Ishikawa (cell line): Measurements from ENCODE around the gene ENTREP1.

Source experiments
- CEBPB ChIP-seq: IDR thresholded peaks from 2 replicates; pipeline ENCODE4 v1.6.1; 2012
- CREB1 ChIP-seq: IDR thresholded peaks from 2 replicates; pipeline ENCODE4 v1.6.1; 2012; ENCODE audit warnings: low read depth
- EGR1 ChIP-seq: IDR thresholded peaks from 2 replicates; pipeline ENCODE4 v1.6.1; 2012
- EP300 ChIP-seq: IDR thresholded peaks from 2 replicates; pipeline ENCODE4 v1.6.1; 2012; ENCODE audit warnings: borderline replicate concordance
- FOXM1 ChIP-seq: IDR thresholded peaks from 2 replicates; pipeline ENCODE4 v1.6.1; 2012; ENCODE audit warnings: low read depth, borderline replicate concordance
- NFIC ChIP-seq: IDR thresholded peaks from 2 replicates; pipeline ENCODE4 v1.6.1; 2012
- RAD21 ChIP-seq: IDR thresholded peaks from 2 replicates; pipeline ENCODE4 v1.6.1; 2012; ENCODE audit warnings: low read depth
- TAF1 ChIP-seq: IDR thresholded peaks from 2 replicates; pipeline ENCODE4 v1.6.1; 2012; ENCODE audit warnings: low read depth, mild to moderate bottlenecking
- TCF12 ChIP-seq: IDR thresholded peaks from 2 replicates; pipeline ENCODE4 v1.6.1; 2012; ENCODE audit warnings: low read depth
- TEAD4 ChIP-seq: IDR thresholded peaks from 2 replicates; pipeline ENCODE4 v1.6.1; 2012
- YY1 ChIP-seq: IDR thresholded peaks from 2 replicates; pipeline ENCODE4 v1.6.1; 2012; ENCODE audit warnings: low read depth
- ZBTB7A ChIP-seq: IDR thresholded peaks from 2 replicates; pipeline ENCODE4 v1.6.1; 2012; ENCODE audit warnings: low read depth
- TF ChIP-seq, protein P1 (sequence below): IDR thresholded peaks from 2 replicates; pipeline ENCODE4 v1.6.1; 2012
- TF ChIP-seq, protein P2 (sequence below): IDR thresholded peaks from 2 replicates; pipeline ENCODE4 v1.6.1; 2012
- TF ChIP-seq, protein P3 (sequence below): IDR thresholded peaks from 2 replicates; pipeline ENCODE4 v1.6.1; 2012; ENCODE audit warnings: low read depth, mild to moderate bottlenecking

Gene ENTREP1

DNA sequence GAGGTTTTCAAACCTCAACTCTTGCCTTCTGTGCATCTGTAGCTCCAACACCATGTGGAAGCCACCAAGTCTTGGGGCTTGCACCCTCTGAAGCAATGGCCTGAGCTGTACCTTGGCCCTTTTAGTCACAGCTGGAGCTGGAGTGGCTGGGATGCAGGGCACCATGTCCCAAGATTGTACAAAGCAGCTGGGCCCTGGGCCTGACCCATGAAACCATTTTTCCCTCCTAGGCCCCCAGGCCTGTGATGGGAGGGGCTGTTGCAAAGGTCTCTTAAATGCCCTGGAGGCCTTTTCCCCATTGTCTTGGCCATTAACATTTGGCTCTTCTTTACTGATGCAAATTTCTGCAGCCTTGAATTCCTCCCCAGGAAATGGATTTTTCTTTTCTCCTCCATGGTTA, 11.8 kb upstream of the ENTREP1 start:
- TF ChIP-seq, protein P1, sequence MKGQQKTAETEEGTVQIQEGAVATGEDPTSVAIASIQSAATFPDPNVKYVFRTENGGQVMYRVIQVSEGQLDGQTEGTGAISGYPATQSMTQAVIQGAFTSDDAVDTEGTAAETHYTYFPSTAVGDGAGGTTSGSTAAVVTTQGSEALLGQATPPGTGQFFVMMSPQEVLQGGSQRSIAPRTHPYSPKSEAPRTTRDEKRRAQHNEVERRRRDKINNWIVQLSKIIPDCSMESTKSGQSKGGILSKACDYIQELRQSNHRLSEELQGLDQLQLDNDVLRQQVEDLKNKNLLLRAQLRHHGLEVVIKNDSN = no peak
- no peak for TF ChIP-seq ZBTB7A
- no peak for TF ChIP-seq RAD21
- TF ChIP-seq TCF12 = no peak
- no peak for TF ChIP-seq TAF1
- TF ChIP-seq NFIC = no peak
- TF ChIP-seq, protein P2, sequence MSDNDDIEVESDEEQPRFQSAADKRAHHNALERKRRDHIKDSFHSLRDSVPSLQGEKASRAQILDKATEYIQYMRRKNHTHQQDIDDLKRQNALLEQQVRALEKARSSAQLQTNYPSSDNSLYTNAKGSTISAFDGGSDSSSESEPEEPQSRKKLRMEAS = no peak
- TF ChIP-seq, protein P3, sequence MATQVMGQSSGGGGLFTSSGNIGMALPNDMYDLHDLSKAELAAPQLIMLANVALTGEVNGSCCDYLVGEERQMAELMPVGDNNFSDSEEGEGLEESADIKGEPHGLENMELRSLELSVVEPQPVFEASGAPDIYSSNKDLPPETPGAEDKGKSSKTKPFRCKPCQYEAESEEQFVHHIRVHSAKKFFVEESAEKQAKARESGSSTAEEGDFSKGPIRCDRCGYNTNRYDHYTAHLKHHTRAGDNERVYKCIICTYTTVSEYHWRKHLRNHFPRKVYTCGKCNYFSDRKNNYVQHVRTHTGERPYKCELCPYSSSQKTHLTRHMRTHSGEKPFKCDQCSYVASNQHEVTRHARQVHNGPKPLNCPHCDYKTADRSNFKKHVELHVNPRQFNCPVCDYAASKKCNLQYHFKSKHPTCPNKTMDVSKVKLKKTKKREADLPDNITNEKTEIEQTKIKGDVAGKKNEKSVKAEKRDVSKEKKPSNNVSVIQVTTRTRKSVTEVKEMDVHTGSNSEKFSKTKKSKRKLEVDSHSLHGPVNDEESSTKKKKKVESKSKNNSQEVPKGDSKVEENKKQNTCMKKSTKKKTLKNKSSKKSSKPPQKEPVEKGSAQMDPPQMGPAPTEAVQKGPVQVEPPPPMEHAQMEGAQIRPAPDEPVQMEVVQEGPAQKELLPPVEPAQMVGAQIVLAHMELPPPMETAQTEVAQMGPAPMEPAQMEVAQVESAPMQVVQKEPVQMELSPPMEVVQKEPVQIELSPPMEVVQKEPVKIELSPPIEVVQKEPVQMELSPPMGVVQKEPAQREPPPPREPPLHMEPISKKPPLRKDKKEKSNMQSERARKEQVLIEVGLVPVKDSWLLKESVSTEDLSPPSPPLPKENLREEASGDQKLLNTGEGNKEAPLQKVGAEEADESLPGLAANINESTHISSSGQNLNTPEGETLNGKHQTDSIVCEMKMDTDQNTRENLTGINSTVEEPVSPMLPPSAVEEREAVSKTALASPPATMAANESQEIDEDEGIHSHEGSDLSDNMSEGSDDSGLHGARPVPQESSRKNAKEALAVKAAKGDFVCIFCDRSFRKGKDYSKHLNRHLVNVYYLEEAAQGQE = no peak
- no peak for TF ChIP-seq EGR1
- TF ChIP-seq YY1 = no peak
- no peak for TF ChIP-seq TEAD4
- no peak for TF ChIP-seq CREB1
- no peak for TF ChIP-seq EP300
- no peak for TF ChIP-seq CEBPB
- TF ChIP-seq FOXM1 = no peak

DNA sequence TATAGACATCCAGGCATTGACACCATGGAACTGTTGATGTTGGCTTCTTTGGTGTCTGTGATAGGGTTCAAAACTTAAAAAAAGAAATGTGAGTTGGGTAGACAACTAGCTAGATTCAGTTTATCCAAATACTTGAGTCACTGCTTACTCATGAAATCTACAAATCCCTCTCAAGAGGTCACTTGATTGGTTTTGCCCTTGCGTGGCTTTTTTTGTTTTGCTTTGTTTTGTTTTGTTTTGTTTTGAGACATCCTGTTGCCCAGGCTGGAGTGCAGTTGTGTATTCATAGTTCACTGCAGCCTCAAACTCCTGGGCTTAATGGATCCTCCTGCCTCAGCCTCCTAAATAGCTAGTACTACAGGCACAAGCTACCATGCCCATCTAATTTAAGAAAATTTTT, 10.5 kb upstream of the ENTREP1 start:
- no peak for TF ChIP-seq RAD21

DNA sequence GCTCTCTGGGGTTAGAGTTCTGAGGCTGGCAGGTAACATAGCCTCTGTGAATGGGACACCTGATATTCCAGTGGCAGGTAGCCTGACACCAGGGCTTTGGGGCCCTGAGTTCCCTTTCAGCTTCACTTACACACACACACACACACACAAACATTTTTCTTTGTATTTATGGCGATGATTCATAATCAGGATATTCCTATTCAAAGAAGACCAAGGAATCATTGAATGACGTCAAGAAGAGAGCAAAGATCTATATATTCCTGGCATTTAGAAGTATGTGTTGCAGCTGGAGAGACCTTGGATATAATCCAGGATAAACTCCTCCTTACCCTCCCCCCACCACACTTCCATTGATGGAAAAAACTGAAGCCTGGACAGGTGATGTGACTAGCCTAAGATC, 7.9 kb upstream of the ENTREP1 start:
- TF ChIP-seq ZBTB7A = no peak
- TF ChIP-seq FOXM1 = no peak
- TF ChIP-seq CREB1 = no peak

DNA sequence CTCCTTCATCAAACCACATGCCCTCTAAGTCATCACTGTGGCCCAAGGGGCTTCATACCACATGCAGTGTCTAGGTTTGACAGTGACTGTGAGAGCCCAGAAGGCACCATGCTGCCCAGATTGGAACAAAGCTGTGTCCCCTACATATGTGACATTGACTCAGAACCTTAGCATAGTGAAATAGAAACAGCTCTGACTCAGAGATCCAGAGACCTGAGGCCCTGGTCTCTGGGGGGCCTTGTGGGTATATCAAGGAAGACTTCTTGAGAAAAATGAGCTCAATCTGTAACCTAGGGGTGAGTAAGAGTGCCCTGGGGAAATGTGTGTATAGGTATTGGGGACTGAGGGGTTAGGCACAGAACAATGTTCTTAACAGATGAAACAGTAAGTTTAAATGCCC, 7.1 kb upstream of the ENTREP1 start:
- TF ChIP-seq, protein P1 = no peak
- TF ChIP-seq ZBTB7A (no peak), FOXM1 (no peak), TCF12 (no peak), EP300 (no peak), NFIC (no peak)
- TF ChIP-seq, protein P2 = no peak

DNA sequence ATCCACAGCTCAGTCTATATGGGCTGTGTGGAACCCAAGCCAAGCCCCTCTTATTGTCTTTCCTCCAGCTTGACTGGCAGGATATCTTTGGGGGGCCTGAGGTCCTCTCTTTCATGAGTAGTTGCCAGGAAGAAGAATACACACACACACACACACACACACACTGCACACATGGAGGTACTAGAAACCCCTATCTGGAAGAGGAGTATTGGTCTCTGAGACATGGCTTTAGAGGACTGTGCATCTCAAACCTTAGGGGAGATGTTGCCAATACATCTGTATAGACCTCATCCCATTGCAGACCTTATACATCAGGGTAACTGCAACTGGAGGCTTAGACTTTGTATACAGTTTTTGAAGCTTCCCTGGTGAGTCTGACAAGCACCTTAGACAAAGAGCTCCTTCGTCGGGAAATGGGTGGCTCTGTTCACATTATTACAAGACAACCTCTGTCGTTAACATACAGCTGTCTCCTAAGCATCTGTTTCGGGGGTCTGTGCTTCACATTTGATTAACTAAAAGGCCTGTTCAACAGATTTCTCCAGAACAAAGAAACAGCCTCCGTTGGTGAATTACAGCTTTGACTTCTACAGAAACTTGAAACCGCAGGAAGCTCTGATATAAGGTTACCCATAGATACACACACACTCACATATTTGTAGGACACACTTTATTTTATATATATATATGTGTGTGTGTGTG, 5.5 kb upstream of the ENTREP1 start:
- TF ChIP-seq, protein P1 = no peak
- no peak for TF ChIP-seq TAF1
- no peak for TF ChIP-seq YY1
- TF ChIP-seq, protein P2 = no peak
- TF ChIP-seq CREB1 = no peak
- TF ChIP-seq EGR1 = no peak
- no peak for TF ChIP-seq TCF12
- TF ChIP-seq CEBPB = no peak

DNA sequence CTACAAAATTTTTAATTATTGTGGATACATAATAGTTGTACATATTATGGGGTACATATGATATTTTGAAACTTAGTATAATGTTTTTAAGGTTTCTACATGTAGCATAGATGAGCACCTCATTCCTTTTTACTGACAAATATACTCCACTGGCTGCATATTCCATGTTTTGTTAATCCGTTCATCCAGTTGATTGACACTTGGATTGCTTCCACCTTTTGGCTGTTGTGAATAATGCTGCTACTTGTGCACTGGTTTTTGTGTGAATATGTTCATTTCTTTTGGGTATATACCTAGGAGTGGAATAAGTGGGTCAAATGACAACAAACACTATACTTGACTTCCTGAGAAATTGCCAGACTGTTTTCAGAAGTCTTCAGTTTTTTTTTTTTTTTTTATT, 2.8 kb upstream of the ENTREP1 start:
- TF ChIP-seq, protein P2 = no peak
- TF ChIP-seq EGR1 (no peak), NFIC (no peak), TAF1 (no peak), ZBTB7A (no peak), EP300 (no peak), CREB1 (no peak), TEAD4 (no peak), RAD21 (no peak), YY1 (no peak), CEBPB (no peak), FOXM1 (no peak), TCF12 (no peak)
- TF ChIP-seq, protein P3 = no peak
- TF ChIP-seq, protein P1 = no peak
